Measurements from ENCODE around the gene PRRT1B. TPM values are rescaled to one million over a fixed set of nuclear protein-coding genes. Genes with fewer than 3 reads are reported as not detected.

The PRRT1B gene
- total RNA-seq, 1 experiment from 2014 or later, result 1.2 TPM

- no peak for ATAC-seq
Measured at GRCh38 chr9:131534721-131535237, 10.5 kb upstream of the PRRT1B start.

More at GRCh38 chr9:131534721-131535237, 10.5 kb upstream of the PRRT1B start:
- POLR2A ChIA-PET, result interaction anchor here (1.5 kb wide), 1 partner anchor 11 kb away, joined by 3 read pairs; no protein-coding TSS in a partner anchor
- DNase-seq (ENCODE audit: low spot score), result no peak
- Mint-ChIP-seq H3K36me3 (peaks cover 11% of the 10 kb centered on the region), H3K27ac (no peak overlapping the region), H3K9me3 (peaks cover 13% of the 10 kb centered on the region), H3K4me1 (peaks cover 5% of the 10 kb centered on the region; the same call in 1 of the 2 replicates), H3K27me3 (ENCODE audit: low read depth) (peaks cover 10% of the 10 kb centered on the region), H3K4me3 (no peak overlapping the region)
- CTCF ChIA-PET, result no interaction called here
- TF ChIP-seq, protein P1, sequence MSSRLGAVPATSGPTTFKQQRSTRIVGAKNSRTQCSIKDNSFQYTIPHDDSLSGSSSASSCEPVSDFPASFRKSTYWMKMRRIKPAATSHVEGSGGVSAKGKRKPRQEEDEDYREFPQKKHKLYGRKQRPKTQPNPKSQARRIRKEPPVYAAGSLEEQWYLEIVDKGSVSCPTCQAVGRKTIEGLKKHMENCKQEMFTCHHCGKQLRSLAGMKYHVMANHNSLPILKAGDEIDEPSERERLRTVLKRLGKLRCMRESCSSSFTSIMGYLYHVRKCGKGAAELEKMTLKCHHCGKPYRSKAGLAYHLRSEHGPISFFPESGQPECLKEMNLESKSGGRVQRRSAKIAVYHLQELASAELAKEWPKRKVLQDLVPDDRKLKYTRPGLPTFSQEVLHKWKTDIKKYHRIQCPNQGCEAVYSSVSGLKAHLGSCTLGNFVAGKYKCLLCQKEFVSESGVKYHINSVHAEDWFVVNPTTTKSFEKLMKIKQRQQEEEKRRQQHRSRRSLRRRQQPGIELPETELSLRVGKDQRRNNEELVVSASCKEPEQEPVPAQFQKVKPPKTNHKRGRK (CRISPR knock-in tag; IDR thresholded peaks at IDR 0.05; ENCODE audit: borderline replicate concordance), result no peak
- no peak for TF ChIP-seq ZNF396 (CRISPR knock-in tag; IDR thresholded peaks at IDR 0.05; ENCODE audit: borderline replicate concordance)
- TF ChIP-seq, protein P2, sequence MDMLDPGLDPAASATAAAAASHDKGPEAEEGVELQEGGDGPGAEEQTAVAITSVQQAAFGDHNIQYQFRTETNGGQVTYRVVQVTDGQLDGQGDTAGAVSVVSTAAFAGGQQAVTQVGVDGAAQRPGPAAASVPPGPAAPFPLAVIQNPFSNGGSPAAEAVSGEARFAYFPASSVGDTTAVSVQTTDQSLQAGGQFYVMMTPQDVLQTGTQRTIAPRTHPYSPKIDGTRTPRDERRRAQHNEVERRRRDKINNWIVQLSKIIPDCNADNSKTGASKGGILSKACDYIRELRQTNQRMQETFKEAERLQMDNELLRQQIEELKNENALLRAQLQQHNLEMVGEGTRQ (CRISPR knock-in tag; IDR thresholded peaks at IDR 0.05), result no peak
- TF ChIP-seq CBFB (CRISPR knock-in tag; IDR thresholded peaks at IDR 0.05; ENCODE audit: low read depth), result no peak
- no peak for TF ChIP-seq CREB1 (CRISPR knock-in tag; IDR thresholded peaks at IDR 0.05)
- no peak for TF ChIP-seq NFE2L1 (CRISPR knock-in tag; IDR thresholded peaks at IDR 0.05)
- no peak for TF ChIP-seq ARID4B (CRISPR knock-in tag; IDR thresholded peaks at IDR 0.05; ENCODE audit: borderline replicate concordance)
- no peak for TF ChIP-seq ZNF232 (CRISPR knock-in tag; IDR thresholded peaks at IDR 0.05)
- TF ChIP-seq, protein P3, sequence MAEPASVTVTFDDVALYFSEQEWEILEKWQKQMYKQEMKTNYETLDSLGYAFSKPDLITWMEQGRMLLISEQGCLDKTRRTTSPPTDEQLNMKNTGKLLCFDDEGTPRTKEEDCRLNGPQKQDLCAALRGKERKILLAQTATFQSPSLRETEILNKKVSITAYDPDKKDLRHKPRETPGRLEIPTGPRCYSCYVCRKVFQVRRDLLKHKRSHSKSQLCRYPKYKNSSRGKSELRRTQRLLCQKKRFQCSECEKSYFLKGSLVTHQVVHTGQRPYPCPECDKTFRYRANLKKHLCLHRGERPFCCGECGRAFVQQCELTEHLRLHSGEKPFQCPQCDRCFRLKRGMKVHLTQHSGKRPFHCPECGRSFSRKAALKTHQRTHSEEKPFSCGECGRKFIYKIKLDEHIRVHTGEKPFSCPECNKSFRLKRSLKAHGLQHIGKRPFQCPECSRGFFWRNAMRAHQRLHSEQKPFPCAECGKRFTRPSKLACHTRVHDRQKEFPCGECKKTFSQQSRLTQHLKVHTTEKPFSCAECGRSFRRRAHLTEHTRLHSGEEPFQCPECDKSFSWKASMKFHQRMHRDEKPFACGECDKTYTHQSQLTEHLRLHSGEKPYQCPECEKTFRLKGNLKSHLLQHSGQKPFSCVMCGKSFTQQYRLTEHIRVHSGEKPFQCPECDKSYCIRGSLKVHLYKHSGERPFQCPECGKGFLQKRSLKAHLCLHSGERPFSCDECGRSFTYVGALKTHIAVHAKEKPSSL (CRISPR knock-in tag; conservative IDR thresholded peaks at IDR 0.05), result no peak
- TF ChIP-seq HMGA2 (CRISPR knock-in tag; IDR thresholded peaks at IDR 0.05), result no peak
- TF ChIP-seq ESRRA (CRISPR knock-in tag; IDR thresholded peaks at IDR 0.05; ENCODE audit: borderline replicate concordance), result no peak
- no peak for TF ChIP-seq SP1 (CRISPR knock-in tag; conservative IDR thresholded peaks at IDR 0.05)
- TF ChIP-seq TCF7 (CRISPR knock-in tag; IDR thresholded peaks at IDR 0.05; ENCODE audit: low read depth), result no peak
- TF ChIP-seq SMAD3 (CRISPR knock-in tag; IDR thresholded peaks at IDR 0.05; ENCODE audit: borderline replicate concordance), result no peak
- TF ChIP-seq FOXP1 (CRISPR knock-in tag; IDR thresholded peaks at IDR 0.05; ENCODE audit: borderline replicate concordance), result no peak
- TF ChIP-seq, protein P4, sequence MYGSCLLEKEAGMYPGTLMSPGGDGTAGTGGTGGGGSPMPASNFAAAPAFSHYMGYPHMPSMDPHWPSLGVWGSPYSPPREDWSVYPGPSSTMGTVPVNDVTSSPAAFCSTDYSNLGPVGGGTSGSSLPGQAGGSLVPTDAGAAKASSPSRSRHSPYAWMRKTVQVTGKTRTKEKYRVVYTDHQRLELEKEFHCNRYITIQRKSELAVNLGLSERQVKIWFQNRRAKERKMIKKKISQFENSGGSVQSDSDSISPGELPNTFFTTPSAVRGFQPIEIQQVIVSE (CRISPR knock-in tag; IDR thresholded peaks at IDR 0.05; ENCODE audit: borderline replicate concordance), result no peak
- TF ChIP-seq ATF1 (CRISPR knock-in tag; IDR thresholded peaks at IDR 0.05), result no peak
- TF ChIP-seq CREM (CRISPR knock-in tag; IDR thresholded peaks at IDR 0.05), result no peak
- TF ChIP-seq, protein P5, sequence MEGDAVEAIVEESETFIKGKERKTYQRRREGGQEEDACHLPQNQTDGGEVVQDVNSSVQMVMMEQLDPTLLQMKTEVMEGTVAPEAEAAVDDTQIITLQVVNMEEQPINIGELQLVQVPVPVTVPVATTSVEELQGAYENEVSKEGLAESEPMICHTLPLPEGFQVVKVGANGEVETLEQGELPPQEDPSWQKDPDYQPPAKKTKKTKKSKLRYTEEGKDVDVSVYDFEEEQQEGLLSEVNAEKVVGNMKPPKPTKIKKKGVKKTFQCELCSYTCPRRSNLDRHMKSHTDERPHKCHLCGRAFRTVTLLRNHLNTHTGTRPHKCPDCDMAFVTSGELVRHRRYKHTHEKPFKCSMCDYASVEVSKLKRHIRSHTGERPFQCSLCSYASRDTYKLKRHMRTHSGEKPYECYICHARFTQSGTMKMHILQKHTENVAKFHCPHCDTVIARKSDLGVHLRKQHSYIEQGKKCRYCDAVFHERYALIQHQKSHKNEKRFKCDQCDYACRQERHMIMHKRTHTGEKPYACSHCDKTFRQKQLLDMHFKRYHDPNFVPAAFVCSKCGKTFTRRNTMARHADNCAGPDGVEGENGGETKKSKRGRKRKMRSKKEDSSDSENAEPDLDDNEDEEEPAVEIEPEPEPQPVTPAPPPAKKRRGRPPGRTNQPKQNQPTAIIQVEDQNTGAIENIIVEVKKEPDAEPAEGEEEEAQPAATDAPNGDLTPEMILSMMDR (IDR thresholded peaks at IDR 0.05), result no peak
- TF ChIP-seq ATF3 (CRISPR knock-in tag; conservative IDR thresholded peaks at IDR 0.05), result no peak
